Esophagus muscularis mucosa (tissue), 3 donors: Measurements from ENCODE around the gene RPLP1.

Experiments
- CTCF ChIP-seq, 3 experiments: fragments of 200-600 bp in 2 of 3; fragments of 450-650 bp in 1 of 3; sonication (generic) in 2 of 3; IDR thresholded peaks; one replicate each; pipeline ENCODE4 v1.5.1; 2017 to 2019; ENCODE audit warnings: antibody characterized with exemption in 3 of 3, mild to moderate bottlenecking in 2 of 3, moderate library complexity in 1 of 3
- POLR2A ChIP-seq: fragments of 450-650 bp; IDR thresholded peaks from one replicate; pipeline ENCODE4 v1.6.1; 2017; ENCODE audit warnings: antibody characterized with exemption, moderate library complexity, mild to moderate bottlenecking, low read depth

GRCh38 chr15:69497076-69497475 lies 44.5 kb downstream of the RPLP1 start:
- TF ChIP-seq POLR2A (no peak), CTCF (IDR thresholded peaks at IDR 0.05) (no peak)
